ENCODE results near the gene SRRM5.

DNA sequence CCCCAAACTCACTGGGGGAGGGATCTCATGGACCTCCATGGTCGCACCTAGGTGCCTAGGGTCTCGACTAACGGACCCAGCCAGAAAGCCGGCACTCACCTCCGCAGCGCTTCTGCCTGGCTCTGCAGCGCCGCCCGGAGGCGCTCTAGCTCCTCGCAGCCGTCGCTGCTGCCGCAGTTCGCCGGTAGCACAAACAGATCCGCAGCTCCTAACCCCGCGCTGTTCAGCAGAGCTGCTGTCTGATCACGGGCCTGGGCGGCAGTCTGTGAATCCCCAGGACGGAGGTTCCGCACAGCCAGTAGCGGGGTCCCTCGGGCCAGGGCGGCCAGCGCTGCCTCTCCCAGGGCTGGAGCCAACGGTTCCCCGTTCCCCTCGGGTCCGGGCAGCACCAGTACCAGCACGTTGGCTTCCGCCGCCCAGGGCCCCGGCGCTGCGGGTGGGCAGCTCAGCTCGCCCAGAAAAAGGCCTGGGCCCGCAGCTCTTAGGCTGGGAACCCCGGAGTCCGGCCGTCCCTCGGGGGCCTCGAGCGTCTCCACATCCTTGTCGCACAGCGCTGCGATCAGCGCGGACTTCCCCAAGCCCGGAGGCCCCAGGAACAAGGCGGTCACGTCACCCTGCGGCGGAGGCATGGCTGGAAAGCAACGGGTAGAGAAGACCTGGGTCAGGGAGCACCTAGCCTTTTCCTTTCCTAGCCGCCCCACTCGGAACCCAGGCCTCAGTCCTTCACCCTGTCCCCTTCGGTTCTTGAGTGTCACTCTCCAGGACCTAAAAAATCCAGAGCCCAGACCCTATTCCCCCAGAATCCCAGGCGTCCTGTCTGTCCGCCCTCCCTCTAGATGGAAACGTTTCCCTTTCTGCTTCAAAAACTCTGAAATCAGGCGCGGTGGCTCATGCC, 16.9 kb upstream of the SRRM5 start:
- TF ChIP-seq, protein P1, sequence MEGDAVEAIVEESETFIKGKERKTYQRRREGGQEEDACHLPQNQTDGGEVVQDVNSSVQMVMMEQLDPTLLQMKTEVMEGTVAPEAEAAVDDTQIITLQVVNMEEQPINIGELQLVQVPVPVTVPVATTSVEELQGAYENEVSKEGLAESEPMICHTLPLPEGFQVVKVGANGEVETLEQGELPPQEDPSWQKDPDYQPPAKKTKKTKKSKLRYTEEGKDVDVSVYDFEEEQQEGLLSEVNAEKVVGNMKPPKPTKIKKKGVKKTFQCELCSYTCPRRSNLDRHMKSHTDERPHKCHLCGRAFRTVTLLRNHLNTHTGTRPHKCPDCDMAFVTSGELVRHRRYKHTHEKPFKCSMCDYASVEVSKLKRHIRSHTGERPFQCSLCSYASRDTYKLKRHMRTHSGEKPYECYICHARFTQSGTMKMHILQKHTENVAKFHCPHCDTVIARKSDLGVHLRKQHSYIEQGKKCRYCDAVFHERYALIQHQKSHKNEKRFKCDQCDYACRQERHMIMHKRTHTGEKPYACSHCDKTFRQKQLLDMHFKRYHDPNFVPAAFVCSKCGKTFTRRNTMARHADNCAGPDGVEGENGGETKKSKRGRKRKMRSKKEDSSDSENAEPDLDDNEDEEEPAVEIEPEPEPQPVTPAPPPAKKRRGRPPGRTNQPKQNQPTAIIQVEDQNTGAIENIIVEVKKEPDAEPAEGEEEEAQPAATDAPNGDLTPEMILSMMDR (IDR thresholded peaks at IDR 0.05; ENCODE audit: low read length), result peak; percentile 84
- TF ChIP-seq EZH2 (optimal IDR thresholded peaks at IDR 0.05; ENCODE audit: low read depth, low read length), result no peak

Measured in MM.1S (cell line).